Measurements from ENCODE around the gene AP2A1.

AP2A1 gene

DNA sequence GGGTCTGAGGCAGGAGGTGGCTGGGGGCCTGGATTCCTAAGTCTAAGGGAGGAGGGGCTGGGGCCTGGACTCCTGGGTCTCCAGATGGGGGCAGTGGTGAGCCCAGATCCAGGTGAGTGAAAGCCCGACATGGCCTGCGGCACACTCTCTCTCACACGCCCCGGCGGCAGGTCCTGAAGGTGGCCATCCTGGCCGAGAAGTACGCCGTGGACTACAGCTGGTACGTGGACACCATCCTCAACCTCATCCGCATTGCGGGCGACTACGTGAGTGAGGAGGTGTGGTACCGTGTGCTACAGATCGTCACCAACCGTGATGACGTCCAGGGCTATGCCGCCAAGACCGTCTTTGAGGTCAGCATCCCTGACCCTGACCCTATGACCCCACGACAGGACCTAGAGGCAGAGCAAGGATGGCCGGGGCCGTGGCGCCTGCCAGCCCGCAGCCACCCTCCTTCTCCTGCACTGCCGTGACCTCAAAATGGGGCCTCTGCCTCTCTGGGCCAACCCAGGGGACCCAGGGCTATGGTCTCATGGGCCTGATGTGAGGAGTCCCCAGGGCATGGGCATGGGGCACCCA lies 33.1 kb downstream of the AP2A1 start:
- peak; percentile 9 for TF ChIP-seq CTCF (IDR thresholded peaks at IDR 0.05; ENCODE audit: low read length, missing control alignments)
- no peak for DNase-seq (ENCODE audit: low read depth)
- no peak overlapping the region for H3K4me3 ChIP-seq (replicated peaks; ENCODE audit: low read depth, low read length)

DNA sequence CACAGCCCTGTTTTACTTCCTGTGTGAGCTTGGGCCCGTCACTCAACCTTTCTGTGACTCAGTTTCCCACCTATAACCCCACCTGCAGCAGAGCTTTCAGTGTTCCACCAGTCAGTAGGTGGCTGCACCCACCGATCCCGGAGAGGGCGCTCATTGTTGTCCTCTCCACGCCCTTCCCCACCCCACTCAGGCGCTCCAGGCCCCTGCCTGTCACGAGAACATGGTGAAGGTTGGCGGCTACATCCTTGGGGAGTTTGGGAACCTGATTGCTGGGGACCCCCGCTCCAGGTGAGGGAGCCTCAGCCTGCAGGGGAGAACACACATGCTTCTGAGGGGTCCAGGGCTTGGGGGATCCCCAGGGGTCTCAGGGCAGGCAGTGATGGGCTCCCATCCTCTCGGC lies 34.0 kb downstream of the AP2A1 start:
- no peak for DNase-seq (ENCODE audit: low read depth)
- H3K4me3 ChIP-seq (replicated peaks; ENCODE audit: low read depth, low read length): no peak overlapping the region
- TF ChIP-seq CTCF (IDR thresholded peaks at IDR 0.05; ENCODE audit: low read length, missing control alignments): no peak

GRCh38 chr19:49801401-49801888 lies 34.6 kb downstream of the AP2A1 start:
- DNase-seq (ENCODE audit: low read depth): no peak
- no peak for TF ChIP-seq CTCF (IDR thresholded peaks at IDR 0.05; ENCODE audit: low read length, missing control alignments)
- no peak overlapping the region for H3K4me3 ChIP-seq (replicated peaks; ENCODE audit: low read depth, low read length)

DNA sequence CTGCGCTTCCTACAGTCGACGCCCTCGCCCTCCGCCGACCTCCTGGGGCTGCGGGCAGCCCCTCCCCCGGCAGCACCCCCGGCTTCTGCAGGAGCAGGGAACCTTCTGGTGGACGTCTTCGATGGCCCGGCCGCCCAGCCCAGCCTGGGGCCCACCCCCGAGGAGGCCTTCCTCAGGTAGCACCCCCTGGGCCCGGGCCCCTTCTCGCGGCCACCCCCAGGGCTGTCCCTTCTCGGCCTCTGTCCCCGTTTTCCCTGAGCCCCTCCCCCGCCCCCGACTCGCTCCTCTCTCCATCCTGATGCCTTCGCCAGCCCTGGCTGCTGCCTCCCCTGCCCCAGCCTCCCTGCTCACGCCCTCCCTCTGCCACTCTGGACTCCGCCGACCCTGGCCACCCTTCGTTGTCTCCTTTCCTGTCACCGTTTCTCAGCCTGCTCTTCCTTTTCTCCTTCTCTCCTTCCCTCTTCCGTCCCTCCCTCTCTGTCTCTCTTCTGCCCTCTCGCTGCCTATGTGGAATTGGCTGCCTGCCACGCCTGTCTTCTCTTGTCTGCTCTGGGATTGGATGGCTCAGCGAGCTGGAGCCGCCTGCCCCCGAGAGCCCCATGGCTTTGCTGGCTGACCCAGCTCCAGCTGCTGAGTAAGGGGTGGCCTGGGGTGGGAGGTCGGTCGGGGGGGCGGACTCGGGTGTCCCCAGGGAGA lies 35.3 kb downstream of the AP2A1 start:
- peak overlapping the region; percentile 43 for H3K4me3 ChIP-seq (replicated peaks; ENCODE audit: low read depth, low read length)
- peak; percentile 90 for DNase-seq (ENCODE audit: low read depth)
- TF ChIP-seq CTCF (IDR thresholded peaks at IDR 0.05; ENCODE audit: low read length, missing control alignments): peak; percentile 49

DNA sequence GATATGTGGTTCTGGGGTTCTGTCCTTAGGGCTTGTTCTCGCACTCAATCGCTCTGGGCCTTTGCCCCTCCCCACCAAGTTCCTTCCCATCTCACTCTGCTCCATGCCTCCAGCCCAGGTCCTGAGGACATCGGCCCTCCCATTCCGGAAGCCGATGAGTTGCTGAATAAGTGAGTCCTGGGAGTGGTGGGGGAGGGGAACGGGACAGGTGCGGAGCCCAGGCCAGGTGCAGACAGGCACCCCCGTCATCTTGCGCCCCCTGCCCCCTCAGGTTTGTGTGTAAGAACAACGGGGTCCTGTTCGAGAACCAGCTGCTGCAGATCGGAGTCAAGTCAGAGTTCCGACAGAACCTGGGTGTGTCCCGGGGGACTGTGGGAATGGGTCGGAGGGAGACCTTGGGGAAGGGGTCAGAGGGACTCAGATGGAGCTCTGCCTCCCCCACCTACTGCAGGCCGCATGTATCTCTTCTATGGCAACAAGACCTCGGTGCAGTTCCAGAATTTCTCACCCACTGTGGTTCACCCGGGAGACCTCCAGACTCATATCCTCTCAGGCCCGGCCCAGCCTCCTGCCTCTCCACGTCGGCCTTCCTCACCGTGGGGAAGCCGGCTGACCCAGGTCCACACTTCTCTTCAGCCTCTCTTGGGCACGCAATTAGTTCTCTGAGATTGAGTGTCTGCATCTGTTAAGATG lies 36.2 kb downstream of the AP2A1 start:
- TF ChIP-seq CTCF (IDR thresholded peaks at IDR 0.05; ENCODE audit: low read length, missing control alignments): no peak
- DNase-seq (ENCODE audit: low read depth): no peak
- H3K4me3 ChIP-seq (replicated peaks; ENCODE audit: low read depth, low read length): no peak overlapping the region

DNA sequence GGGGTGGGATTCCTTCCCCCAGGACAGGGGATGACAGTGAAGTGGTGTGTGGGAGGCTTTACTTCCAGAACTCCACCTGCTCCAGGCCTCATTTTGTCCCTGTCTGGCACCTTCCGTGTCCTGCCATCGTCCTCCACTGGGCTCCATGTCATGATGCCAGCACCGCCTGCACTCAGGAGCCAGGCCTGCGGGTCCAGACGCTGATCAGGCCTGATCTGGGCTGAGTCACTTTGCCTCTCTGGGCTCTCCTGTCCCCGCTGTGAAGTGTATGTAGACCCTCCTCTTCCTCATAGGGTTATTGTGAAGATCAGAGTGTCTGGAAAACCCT lies 36.7 kb downstream of the AP2A1 start:
- no peak for TF ChIP-seq CTCF (IDR thresholded peaks at IDR 0.05; ENCODE audit: low read length, missing control alignments)
- H3K4me3 ChIP-seq (replicated peaks; ENCODE audit: low read depth, low read length): no peak overlapping the region
- DNase-seq (ENCODE audit: low read depth): no peak

All from fibroblast of pulmonary artery (primary cell).